Left hindlimb (tissue), 1 donor: ENCODE measurements around the gene NDUFB11.
"Not testable (repeated sequence)": the region's sequence is repeated elsewhere in the genome, so short reads cannot be mapped to it uniquely, and the experiment has no call there.

Experiments
- DNase-seq: peaks from one replicate; pipeline ENCODE4 v3.0.0-alpha.2; 2018

Gene NDUFB11

GRCh38 chrX:47145395-47146120 is 1.1 kb upstream of the NDUFB11 start:
- DNase-seq, result no peak

- peak; percentile 85 for DNase-seq
These were observed 442 bp downstream of the NDUFB11 start for GRCh38 chrX:47143894-47144625.

- no peak for DNase-seq
These were observed 6.3 kb downstream of the NDUFB11 start for GRCh38 chrX:47138171-47138570.

- not testable (repeated sequence) for DNase-seq
These were observed 8.9 kb downstream of the NDUFB11 start for GRCh38 chrX:47135650-47136049.

- DNase-seq, result no peak
These were observed 11.0 kb downstream of the NDUFB11 start for GRCh38 chrX:47133493-47133892.

- DNase-seq, result no peak
These were observed 14.6 kb downstream of the NDUFB11 start for GRCh38 chrX:47129899-47130358.

- peak; percentile 95 for DNase-seq
These were observed 15.2 kb downstream of the NDUFB11 start for GRCh38 chrX:47129157-47129898.

GRCh38 chrX:47124466-47124865 is 20.0 kb downstream of the NDUFB11 start:
- not testable (repeated sequence) for DNase-seq

- not testable (repeated sequence) for DNase-seq
These were observed 27.9 kb downstream of the NDUFB11 start for GRCh38 chrX:47116551-47117110.

- DNase-seq, result no peak
These were observed 32.1 kb downstream of the NDUFB11 start for GRCh38 chrX:47112316-47112954.

- not testable (repeated sequence) for DNase-seq
These were observed 33.4 kb downstream of the NDUFB11 start for GRCh38 chrX:47110936-47111615.

GRCh38 chrX:47101206-47101605 is 43.3 kb downstream of the NDUFB11 start:
- DNase-seq, result no peak

GRCh38 chrX:47098338-47099094 is 46.0 kb downstream of the NDUFB11 start:
- DNase-seq, result no peak

- no peak for DNase-seq
These were observed 47.5 kb downstream of the NDUFB11 start for GRCh38 chrX:47097018-47097417.

- DNase-seq, result no peak
These were observed 50.6 kb downstream of the NDUFB11 start for GRCh38 chrX:47093860-47094259.

GRCh38 chrX:47093248-47093647 is 51.3 kb downstream of the NDUFB11 start:
- no peak for DNase-seq
